Stomach smooth muscle (tissue), 2 donors: Measurements from ENCODE around the gene CD300LG.
"Not testable (repeated sequence)": the region's sequence is repeated elsewhere in the genome, so short reads cannot be mapped to it uniquely, and the experiment has no call there.

Experiments
- H3K27ac ChIP-seq: one replicate; pipeline ENCODE4 v1.7.0; 2013; ENCODE audit warnings: mild to moderate bottlenecking, low read length, inconsistent platforms
- H3K27me3 ChIP-seq, 2 donors: one replicate each; pipeline ENCODE4 v1.7.0; 2013; ENCODE audit warnings: low read length in 2 of 2; ENCODE audit not compliant: insufficient read depth in 2 of 2, control insufficient read depth in 1 of 2
- H3K36me3 ChIP-seq, 2 donors: one replicate each; pipeline ENCODE4 v1.7.0; 2013; ENCODE audit warnings: low read length in 2 of 2; ENCODE audit not compliant: control insufficient read depth in 2 of 2, insufficient read depth in 2 of 2
- H3K4me1 ChIP-seq: one replicate; pipeline ENCODE4 v1.7.0; 2013; ENCODE audit warnings: low read length; ENCODE audit not compliant: control insufficient read depth, insufficient read depth
- H3K4me3 ChIP-seq, 2 donors: one replicate each; pipeline ENCODE4 v1.7.0; 2013; ENCODE audit warnings: low read length in 2 of 2
- H3K9ac ChIP-seq, 2 donors: one replicate each; pipeline ENCODE4 v1.7.0; 2013; ENCODE audit warnings: low read length in 2 of 2, mild to moderate bottlenecking in 1 of 2
- H3K9me3 ChIP-seq, 2 donors: one replicate each; pipeline ENCODE4 v1.7.0; 2013; ENCODE audit warnings: low read length in 2 of 2; ENCODE audit not compliant: control insufficient read depth in 2 of 2
- donor health status: healthy.
- donor health status: Pancreatic carcinoma.

The CD300LG gene

DNA sequence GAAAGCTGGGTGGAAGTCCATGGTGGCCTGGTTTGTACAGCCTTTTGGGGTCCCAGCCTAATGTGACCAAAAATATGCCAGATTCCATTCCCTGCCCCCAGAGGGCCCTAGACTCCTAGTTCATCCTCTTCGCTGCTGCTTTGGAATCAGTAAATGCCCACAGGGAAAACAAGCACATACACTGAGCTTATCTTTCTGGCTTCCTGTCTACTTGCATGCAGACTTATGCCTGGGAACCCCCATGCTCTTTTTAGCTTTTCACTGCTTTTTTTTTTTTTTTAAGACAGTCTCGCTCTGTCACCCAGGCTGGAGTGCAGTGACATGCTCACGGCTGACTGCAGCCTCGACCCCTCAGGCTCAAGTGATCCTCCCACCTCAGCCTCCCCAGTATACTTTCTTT lies 6.2 kb upstream of the CD300LG start:
- no peaks in the 10 kb centered on the region for H3K27me3 ChIP-seq
- no peak overlapping the region for H3K27ac ChIP-seq
- H3K4me3 ChIP-seq: no peak overlapping the region

DNA sequence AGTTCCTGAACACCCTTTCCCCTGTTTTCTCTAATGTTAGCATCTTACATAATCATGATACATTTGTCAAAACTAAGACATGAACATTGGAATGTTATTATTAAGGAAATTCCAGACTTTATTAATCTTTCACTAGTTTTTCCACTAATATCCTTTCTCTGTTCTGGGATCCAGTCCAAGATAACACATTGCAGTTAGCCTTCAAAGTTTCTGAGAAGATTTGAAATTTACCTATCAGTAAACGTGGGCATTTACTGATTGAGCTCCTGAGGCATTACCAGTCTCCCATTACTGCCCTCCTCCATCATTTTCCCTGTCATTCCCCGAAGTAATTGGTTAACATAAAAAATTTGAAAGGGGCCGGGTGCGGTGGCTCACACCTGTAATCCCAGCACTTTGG lies 5.7 kb upstream of the CD300LG start:
- no peaks in the 10 kb centered on the region for H3K36me3 ChIP-seq
- no peak overlapping the region for H3K27ac ChIP-seq
- H3K4me3 ChIP-seq: no peak overlapping the region
- H3K9me3 ChIP-seq: no peaks in the 10 kb centered on the region
- no peaks in the 10 kb centered on the region for H3K27me3 ChIP-seq
- peaks cover 9% of the 10 kb centered on the region for H3K4me1 ChIP-seq
- no peak overlapping the region for H3K9ac ChIP-seq

More for the DNA sequence above, 6.2 kb upstream of the CD300LG start:
- no peaks in the 10 kb centered on the region for H3K36me3 ChIP-seq
- H3K4me1 ChIP-seq: peaks cover 4% of the 10 kb centered on the region
- no peak overlapping the region for H3K9ac ChIP-seq
- no peaks in the 10 kb centered on the region for H3K9me3 ChIP-seq

DNA sequence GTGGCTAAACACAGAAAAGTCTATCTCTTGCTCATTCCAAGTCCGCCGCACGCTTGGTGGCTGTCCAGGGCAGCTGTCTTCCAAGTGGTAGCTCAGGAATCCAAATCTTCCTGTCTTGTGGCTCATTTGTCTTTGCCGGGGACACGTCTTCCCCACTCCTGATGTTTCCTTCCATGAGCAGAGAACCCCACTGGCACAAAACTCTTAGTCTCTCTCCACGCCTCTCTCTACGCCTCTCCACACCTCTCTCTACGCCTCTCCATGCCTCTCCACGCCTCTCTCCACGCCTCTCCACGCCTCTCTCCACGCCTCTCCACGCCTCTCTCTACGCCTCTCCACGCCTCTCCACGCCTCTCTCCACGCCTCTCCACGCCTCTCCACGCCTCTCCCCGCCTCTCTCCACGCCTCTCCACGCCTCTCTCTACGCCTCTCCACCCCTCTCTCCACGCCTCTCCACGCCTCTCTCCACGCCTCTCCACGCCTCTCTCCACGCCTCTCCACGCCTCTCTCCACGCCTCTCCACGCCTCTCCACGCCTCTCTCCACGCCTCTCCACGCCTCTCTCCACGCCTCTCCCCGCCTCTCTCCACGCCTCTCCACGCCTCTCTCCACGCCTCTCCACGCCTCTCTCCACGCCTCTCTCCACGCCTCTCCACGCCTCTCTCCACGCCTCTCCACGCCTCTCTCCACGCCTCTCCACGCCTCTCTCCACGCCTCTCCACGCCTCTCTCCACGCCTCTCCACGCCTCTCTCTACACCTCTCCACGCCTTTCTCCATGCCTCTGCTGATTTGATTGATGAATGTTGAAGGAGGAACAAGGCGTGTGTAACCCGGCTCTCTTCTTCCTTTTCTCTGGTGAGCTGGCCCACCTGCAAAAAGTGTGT lies 4.6 kb upstream of the CD300LG start:
- not testable (repeated sequence) for H3K27me3 ChIP-seq, H3K4me1 ChIP-seq, H3K9me3 ChIP-seq, H3K27ac ChIP-seq, H3K4me3 ChIP-seq, H3K36me3 ChIP-seq, H3K9ac ChIP-seq

DNA sequence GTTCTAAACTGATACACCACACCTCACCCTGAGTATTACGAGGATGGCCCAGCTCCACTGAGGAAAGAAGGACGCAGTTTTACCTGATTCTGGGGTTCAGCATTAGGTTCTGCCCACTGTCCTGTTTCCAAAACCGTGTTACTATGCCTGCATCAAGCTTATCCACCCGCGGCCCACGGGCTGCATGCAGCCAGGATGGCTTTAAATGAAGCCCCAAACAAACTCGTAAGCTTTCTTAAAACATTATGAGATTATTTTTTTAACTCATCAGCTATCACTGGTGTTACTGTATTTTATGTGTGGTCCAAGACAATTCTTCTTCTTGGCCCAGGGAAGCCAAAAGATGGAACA lies 4.0 kb upstream of the CD300LG start:
- Histone ChIP-seq H3K36me3 (no peaks in the 10 kb centered on the region), H3K4me3 (no peak overlapping the region), H3K27ac (no peak overlapping the region), H3K4me1 (peaks cover 10% of the 10 kb centered on the region), H3K27me3 (no peaks in the 10 kb centered on the region), H3K9me3 (no peaks in the 10 kb centered on the region), H3K9ac (no peak overlapping the region)

DNA sequence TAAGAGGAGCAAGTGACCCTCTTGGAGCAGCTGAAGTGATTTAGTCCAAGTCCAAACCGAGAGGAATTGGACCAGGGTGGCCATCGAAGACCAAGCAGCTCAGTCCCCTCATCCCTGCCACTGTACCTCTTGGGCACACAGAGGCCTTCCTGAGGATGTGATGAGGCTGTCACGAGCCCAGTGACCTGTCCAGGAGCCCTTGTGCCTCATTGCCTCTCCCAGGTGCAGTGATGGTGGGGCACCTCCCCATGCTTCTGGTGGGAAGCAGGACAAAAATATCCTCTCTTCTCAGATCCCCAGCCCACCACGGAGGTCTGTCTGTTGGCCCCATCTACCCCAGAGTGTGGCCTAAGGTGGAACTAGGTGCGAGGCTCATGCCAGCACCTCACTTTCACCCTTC lies 2.7 kb upstream of the CD300LG start:
- no peaks in the 10 kb centered on the region for H3K9me3 ChIP-seq
- no peak overlapping the region for H3K4me3 ChIP-seq
- H3K27ac ChIP-seq: no peak overlapping the region
- H3K36me3 ChIP-seq: no peaks in the 10 kb centered on the region
- H3K4me1 ChIP-seq: peaks cover 10% of the 10 kb centered on the region
- H3K27me3 ChIP-seq: no peaks in the 10 kb centered on the region
- H3K9ac ChIP-seq: no peak overlapping the region

DNA sequence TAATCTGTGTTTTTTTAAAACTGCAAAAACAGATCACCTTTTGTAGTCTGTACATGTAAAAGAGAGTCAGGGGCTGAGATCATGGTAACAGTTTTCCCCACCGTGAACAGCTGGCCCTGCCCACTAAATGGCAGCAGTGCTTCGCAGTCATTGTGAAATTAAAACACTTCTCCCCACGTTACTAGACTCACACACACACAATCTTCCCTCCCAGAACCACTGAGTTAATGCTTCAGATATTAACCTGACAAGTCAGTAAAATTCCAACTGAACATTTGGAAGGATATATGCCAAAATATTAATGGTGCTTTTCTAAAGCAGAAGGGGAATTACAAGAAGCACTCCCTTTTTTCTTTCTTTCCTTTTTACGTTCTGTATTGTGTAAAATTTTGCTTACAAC lies 1.2 kb upstream of the CD300LG start:
- H3K9ac ChIP-seq: no peak overlapping the region
- H3K27ac ChIP-seq: no peak overlapping the region
- H3K27me3 ChIP-seq: no peaks in the 10 kb centered on the region
- no peaks in the 10 kb centered on the region for H3K9me3 ChIP-seq
- H3K4me3 ChIP-seq: no peak overlapping the region
- H3K36me3 ChIP-seq: no peaks in the 10 kb centered on the region
- peaks cover 7% of the 10 kb centered on the region for H3K4me1 ChIP-seq

DNA sequence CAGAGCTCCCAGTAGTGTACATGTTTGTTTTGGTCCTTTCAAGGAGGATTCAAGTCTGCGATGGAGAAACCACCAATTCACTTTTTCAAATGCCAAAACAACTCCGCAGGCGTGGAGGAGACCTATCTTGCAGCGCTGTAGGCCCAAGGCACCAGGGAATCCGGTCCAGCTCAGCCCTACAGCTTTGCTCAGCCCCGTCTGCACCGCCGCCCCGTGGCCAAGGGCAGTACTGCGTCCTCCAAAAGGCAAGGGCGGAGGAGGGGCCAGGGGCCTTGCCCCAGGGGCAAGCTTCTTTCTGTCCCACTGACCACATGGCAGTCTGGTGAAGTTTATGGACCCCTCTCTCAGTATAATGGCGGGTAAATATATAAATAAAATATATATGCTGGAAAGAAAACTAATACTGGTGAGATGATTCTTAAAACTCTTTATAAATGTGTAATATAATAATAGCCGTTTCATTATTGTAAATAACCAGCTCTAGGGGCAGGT lies 709 bp upstream of the CD300LG start:
- Histone ChIP-seq H3K9me3 (no peaks in the 10 kb centered on the region), H3K9ac (no peak overlapping the region), H3K27ac (no peak overlapping the region), H3K27me3 (no peaks in the 10 kb centered on the region), H3K36me3 (no peaks in the 10 kb centered on the region), H3K4me3 (no peak overlapping the region), H3K4me1 (peaks cover 7% of the 10 kb centered on the region)

DNA sequence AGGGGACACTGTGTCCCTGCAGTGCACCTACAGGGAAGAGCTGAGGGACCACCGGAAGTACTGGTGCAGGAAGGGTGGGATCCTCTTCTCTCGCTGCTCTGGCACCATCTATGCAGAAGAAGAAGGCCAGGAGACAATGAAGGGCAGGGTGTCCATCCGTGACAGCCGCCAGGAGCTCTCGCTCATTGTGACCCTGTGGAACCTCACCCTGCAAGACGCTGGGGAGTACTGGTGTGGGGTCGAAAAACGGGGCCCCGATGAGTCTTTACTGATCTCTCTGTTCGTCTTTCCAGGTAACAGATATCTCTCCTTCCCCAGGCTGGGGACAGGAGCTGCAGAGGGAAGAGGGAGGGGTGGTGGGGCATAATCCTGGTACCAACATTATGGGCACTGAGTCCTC lies 1.6 kb downstream of the CD300LG start:
- Histone ChIP-seq H3K27ac (no peak overlapping the region), H3K9me3 (no peaks in the 10 kb centered on the region), H3K9ac (no peak overlapping the region), H3K27me3 (no peaks in the 10 kb centered on the region), H3K36me3 (no peaks in the 10 kb centered on the region), H3K4me3 (no peak overlapping the region), H3K4me1 (peaks cover 7% of the 10 kb centered on the region)

DNA sequence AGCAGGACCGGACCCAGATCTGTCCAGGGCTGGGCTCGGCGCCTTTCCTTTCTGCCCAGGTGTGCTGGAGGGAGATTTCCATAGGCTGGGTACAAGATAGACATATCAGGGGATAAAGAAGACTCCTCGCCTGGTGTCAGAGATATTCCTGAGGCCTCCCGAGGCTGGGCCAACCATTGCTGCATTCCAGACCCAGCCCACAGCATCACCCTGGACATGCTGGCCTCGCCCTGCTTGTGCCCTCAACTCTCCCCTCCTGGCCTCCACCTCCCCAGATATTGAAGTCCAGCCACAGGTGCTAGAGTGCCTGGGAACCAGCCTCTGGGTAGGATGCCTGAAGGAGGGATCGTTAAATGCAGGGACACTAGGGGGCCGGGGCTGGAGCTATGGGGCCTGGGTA lies 2.1 kb downstream of the CD300LG start:
- H3K9ac ChIP-seq: no peak overlapping the region
- H3K27me3 ChIP-seq: no peaks in the 10 kb centered on the region
- peaks cover 7% of the 10 kb centered on the region for H3K4me1 ChIP-seq
- H3K36me3 ChIP-seq: no peaks in the 10 kb centered on the region
- H3K9me3 ChIP-seq: no peaks in the 10 kb centered on the region
- H3K4me3 ChIP-seq: no peak overlapping the region
- no peak overlapping the region for H3K27ac ChIP-seq

DNA sequence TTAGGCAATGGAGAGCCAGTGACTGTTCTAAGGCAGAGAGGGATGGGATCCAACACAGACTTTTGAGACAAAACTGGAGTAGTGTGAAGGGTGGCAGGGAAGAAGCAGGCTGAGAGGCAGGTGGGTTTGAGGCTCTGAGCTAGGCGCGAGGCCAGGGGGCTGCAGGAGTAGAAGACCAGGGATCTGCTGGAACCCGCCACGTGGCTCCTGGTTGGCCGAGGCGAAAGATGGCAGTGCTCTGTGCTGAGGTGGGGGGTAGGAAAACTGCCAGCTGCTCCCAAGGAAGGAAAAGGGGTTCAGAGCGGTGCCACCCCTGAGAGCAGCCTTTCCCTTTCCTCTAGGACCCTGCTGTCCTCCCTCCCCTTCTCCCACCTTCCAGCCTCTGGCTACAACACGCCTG lies 5.6 kb downstream of the CD300LG start:
- Histone ChIP-seq H3K9ac (no peak overlapping the region), H3K4me3 (no peak overlapping the region), H3K36me3 (no peaks in the 10 kb centered on the region), H3K27me3 (peaks cover 4 to 6% of the 10 kb centered on the region in 2 donors), H3K9me3 (no peaks in the 10 kb centered on the region), H3K27ac (no peak overlapping the region), H3K4me1 (no peaks in the 10 kb centered on the region)

DNA sequence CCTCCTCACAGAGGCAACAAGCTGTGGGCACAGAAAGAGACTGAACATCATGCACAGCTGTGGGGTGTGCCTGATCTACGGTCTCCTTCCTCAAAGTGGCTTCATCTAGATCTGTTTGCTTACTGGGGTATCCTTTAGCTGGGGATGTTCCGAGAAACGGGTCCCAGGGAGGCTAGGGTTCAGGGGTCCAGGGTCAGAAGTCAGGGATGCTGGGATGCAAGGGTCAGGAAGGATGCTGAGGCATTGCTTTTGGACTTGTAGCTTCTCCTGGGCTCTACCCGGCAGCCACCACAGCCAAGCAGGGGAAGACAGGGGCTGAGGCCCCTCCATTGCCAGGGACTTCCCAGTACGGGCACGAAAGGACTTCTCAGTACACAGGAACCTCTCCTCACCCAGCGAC lies 6.6 kb downstream of the CD300LG start:
- no peaks in the 10 kb centered on the region for H3K9me3 ChIP-seq
- H3K36me3 ChIP-seq: no peaks in the 10 kb centered on the region
- no peak overlapping the region for H3K27ac ChIP-seq
- no peak overlapping the region for H3K4me3 ChIP-seq
- H3K9ac ChIP-seq: no peak overlapping the region
- peaks cover 4 to 8% of the 10 kb centered on the region in 2 donors for H3K27me3 ChIP-seq
- peaks cover 2% of the 10 kb centered on the region for H3K4me1 ChIP-seq
